Endothelial cell (in vitro differentiated cells): ENCODE measurements around the gene SMARCD1. TPM values are rescaled to one million over a fixed set of nuclear protein-coding genes. Genes with fewer than 3 reads are reported as not detected.
A peak's percentile ranks its signal among the peaks of the same experiment; 100 is the strongest.

Experiments
- DNase-seq: peaks from one replicate; pipeline ENCODE4 v3.0.0; 2021; ENCODE audit warnings: low spot score
- H3K27ac Mint-ChIP-seq: one replicate; pipeline ENCODE4 v1.8.0; 2021; ENCODE audit warnings: mixed read lengths, inconsistent platforms; ENCODE audit not compliant: unreplicated experiment
- H3K27me3 Mint-ChIP-seq: one replicate; pipeline ENCODE4 v1.8.0; 2021; ENCODE audit warnings: mild to moderate bottlenecking, moderate library complexity, mixed read lengths, inconsistent platforms; ENCODE audit not compliant: unreplicated experiment
- H3K36me3 Mint-ChIP-seq: one replicate; pipeline ENCODE4 v1.8.0; 2021; ENCODE audit warnings: mild to moderate bottlenecking, low read depth, mixed read lengths, inconsistent platforms; ENCODE audit not compliant: unreplicated experiment
- H3K4me1 Mint-ChIP-seq: one replicate; pipeline ENCODE4 v1.8.0; 2021; ENCODE audit warnings: mild to moderate bottlenecking, mixed read lengths, inconsistent platforms; ENCODE audit not compliant: unreplicated experiment
- H3K4me3 Mint-ChIP-seq: one replicate; pipeline ENCODE4 v1.8.0; 2021; ENCODE audit warnings: mild to moderate bottlenecking, mixed read lengths, inconsistent platforms; ENCODE audit not compliant: unreplicated experiment
- H3K9me3 Mint-ChIP-seq: one replicate; pipeline ENCODE4 v1.8.0; 2021; ENCODE audit warnings: mixed read lengths, inconsistent platforms; ENCODE audit not compliant: unreplicated experiment
- total RNA-seq: library from RNA; stranded (reverse); fragmentation: NEBNext Ultra II Directional; extraction: Animal tissue kit (Norgen Biotek cat#: 25700); gene quantifications from one replicate; pipeline ENCODE4 v1.2.1, GENCODE V29; 2021; ENCODE audit not compliant: unreplicated experiment
- TF ChIP-seq, protein P1 (sequence below): fragments of 200-600 bp; sonication (generic); IDR thresholded peaks from one replicate; pipeline ENCODE4 v1.5.0; 2021; ENCODE audit warnings: antibody characterized with exemption; ENCODE audit not compliant: unreplicated experiment

The SMARCD1 gene
- total RNA-seq, 1 donor from 2014 or later: 101 TPM

- DNase-seq: no peak
- H3K27ac Mint-ChIP-seq: no peak overlapping the region
- H3K4me3 Mint-ChIP-seq: peak overlapping the region; percentile 95
- peaks cover 3% of the 10 kb centered on the region for H3K27me3 Mint-ChIP-seq
- peaks cover 14% of the 10 kb centered on the region for H3K4me1 Mint-ChIP-seq
- no peaks in the 10 kb centered on the region for H3K9me3 Mint-ChIP-seq
- H3K36me3 Mint-ChIP-seq: peaks cover 7% of the 10 kb centered on the region
- TF ChIP-seq, protein P1, sequence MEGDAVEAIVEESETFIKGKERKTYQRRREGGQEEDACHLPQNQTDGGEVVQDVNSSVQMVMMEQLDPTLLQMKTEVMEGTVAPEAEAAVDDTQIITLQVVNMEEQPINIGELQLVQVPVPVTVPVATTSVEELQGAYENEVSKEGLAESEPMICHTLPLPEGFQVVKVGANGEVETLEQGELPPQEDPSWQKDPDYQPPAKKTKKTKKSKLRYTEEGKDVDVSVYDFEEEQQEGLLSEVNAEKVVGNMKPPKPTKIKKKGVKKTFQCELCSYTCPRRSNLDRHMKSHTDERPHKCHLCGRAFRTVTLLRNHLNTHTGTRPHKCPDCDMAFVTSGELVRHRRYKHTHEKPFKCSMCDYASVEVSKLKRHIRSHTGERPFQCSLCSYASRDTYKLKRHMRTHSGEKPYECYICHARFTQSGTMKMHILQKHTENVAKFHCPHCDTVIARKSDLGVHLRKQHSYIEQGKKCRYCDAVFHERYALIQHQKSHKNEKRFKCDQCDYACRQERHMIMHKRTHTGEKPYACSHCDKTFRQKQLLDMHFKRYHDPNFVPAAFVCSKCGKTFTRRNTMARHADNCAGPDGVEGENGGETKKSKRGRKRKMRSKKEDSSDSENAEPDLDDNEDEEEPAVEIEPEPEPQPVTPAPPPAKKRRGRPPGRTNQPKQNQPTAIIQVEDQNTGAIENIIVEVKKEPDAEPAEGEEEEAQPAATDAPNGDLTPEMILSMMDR: no peak
These were observed 1.0 kb downstream of the SMARCD1 start for GRCh38 chr12:50086148-50086547.

DNA sequence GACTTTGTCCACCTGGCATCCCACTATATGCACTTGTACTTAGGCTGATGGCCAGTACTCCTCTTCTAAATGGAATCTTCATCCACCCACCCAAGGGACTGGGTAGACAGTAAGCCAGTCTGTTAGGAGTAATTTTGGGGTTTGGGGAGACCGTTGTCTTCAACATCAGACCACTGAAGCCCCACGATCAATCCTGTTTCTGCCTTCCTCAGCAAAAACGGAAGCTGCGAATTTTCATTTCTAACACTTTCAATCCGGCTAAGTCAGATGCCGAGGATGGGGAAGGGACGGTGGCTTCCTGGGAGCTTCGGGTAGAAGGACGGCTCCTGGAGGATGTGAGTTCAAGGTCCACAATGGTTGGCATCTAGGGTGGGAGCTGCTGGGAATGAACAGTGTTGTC is 2.0 kb downstream of the SMARCD1 start:
- TF ChIP-seq, protein P1: no peak
- peaks cover 11% of the 10 kb centered on the region for H3K36me3 Mint-ChIP-seq
- no peak overlapping the region for H3K4me3 Mint-ChIP-seq
- peaks cover 1% of the 10 kb centered on the region for H3K27me3 Mint-ChIP-seq
- DNase-seq: no peak
- no peaks in the 10 kb centered on the region for H3K9me3 Mint-ChIP-seq
- H3K4me1 Mint-ChIP-seq: peaks cover 14% of the 10 kb centered on the region
- no peak overlapping the region for H3K27ac Mint-ChIP-seq

- DNase-seq: no peak
- Mint-ChIP-seq H3K27me3 (peaks cover 1% of the 10 kb centered on the region), H3K27ac (no peak overlapping the region), H3K4me3 (no peak overlapping the region), H3K36me3 (peaks cover 11% of the 10 kb centered on the region), H3K4me1 (peaks cover 14% of the 10 kb centered on the region), H3K9me3 (no peaks in the 10 kb centered on the region)
- TF ChIP-seq, protein P1: no peak
These were observed 2.9 kb downstream of the SMARCD1 start for GRCh38 chr12:50087995-50088394.

DNA sequence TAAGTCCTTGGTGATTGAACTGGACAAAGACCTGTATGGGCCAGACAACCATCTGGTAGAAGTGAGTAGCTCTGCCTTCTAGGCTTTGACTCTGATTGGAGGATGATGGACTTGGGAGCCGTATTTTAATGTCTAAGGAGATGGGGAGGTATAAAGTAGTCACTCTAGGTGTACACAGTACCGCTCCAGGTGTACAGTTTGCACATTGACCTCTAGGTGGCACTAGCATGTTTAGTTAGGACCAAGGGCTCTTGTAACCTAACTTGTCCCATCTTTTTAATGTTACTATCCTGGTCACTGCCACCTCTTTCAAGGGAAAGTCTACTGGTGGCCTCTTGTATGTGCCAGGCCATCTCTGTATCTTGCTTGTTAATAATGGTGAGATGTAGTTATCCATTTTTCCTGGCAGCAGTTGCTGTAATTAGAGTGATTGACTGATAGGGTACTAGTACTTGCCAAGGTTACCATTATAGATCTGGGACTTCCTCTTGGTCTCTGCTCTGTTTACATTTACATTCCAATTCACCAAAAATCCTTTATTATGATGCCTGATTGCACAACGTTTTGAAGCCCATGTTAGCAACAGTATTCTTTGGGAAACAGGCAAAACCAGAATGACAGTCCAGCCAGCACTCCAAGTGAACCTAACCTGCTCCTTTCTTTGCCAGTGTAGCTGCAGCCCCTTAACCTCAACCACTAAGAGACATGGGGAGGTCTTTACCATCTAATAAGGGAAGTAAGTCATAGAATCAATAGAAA is 3.6 kb downstream of the SMARCD1 start:
- Mint-ChIP-seq H3K4me3 (peak overlapping the region; percentile 30), H3K27me3 (peaks cover 1% of the 10 kb centered on the region), H3K36me3 (peaks cover 11% of the 10 kb centered on the region), H3K4me1 (peaks cover 12% of the 10 kb centered on the region), H3K27ac (no peak overlapping the region), H3K9me3 (no peaks in the 10 kb centered on the region)
- TF ChIP-seq, protein P1: peak; percentile 70
- peak; percentile 46 for DNase-seq

DNA sequence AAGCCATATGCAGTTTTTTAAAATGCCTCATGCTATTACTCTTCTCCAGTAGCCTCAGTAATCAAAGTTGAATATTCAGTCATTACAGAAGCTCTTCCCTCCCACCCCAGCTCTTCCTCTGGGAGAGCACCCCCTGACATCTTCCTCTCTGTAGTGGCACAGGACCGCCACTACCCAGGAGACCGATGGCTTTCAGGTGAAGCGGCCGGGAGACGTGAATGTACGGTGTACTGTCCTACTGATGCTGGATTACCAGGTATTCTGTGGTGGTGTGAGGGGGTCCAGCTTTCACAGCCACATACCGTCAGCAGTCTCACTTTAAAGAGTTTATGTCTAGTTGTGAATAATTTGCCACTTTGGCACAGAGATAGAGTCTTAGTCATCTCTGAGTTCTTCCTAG is 4.6 kb downstream of the SMARCD1 start:
- no peak overlapping the region for H3K27ac Mint-ChIP-seq
- H3K27me3 Mint-ChIP-seq: peaks cover 1% of the 10 kb centered on the region
- peaks cover 11% of the 10 kb centered on the region for H3K36me3 Mint-ChIP-seq

More for the DNA sequence above, 4.6 kb downstream of the SMARCD1 start:
- Mint-ChIP-seq H3K4me3 (no peak overlapping the region), H3K9me3 (no peaks in the 10 kb centered on the region), H3K4me1 (peaks cover 10% of the 10 kb centered on the region)
- TF ChIP-seq, protein P1: no peak
- no peak for DNase-seq
